GM10847 (cell line): ENCODE data around the gene ARID1B.

Experiments
- POLR2A ChIP-seq: IDR thresholded peaks from 2 replicates; pipeline ENCODE4 v1.6.1; 2011; ENCODE audit not compliant: insufficient read length; ENCODE audit errors: extremely low read depth

ARID1B gene

GRCh38 chr6:156825475-156825874 lies 48.3 kb downstream of the ARID1B start:
- no peak for TF ChIP-seq POLR2A

GRCh38 chr6:156826290-156826955 lies 49.2 kb downstream of the ARID1B start:
- TF ChIP-seq POLR2A, result no peak

- no peak for TF ChIP-seq POLR2A
Measured at GRCh38 chr6:156827382-156827781, 50.2 kb downstream of the ARID1B start.

GRCh38 chr6:156828280-156828703 lies 51.1 kb downstream of the ARID1B start:
- TF ChIP-seq POLR2A, result no peak

- TF ChIP-seq POLR2A, result no peak
Measured at GRCh38 chr6:156830126-156830525, 52.9 kb downstream of the ARID1B start.

- TF ChIP-seq POLR2A, result no peak
Measured at GRCh38 chr6:156832231-156832647, 55.1 kb downstream of the ARID1B start.

GRCh38 chr6:156832669-156833068 lies 55.5 kb downstream of the ARID1B start:
- no peak for TF ChIP-seq POLR2A

- no peak for TF ChIP-seq POLR2A
Measured at GRCh38 chr6:156833755-156834154, 56.6 kb downstream of the ARID1B start.

- no peak for TF ChIP-seq POLR2A
Measured at GRCh38 chr6:156839129-156839528, 62.0 kb downstream of the ARID1B start.

GRCh38 chr6:156839591-156840001 lies 62.4 kb downstream of the ARID1B start:
- TF ChIP-seq POLR2A, result no peak

GRCh38 chr6:156840136-156840535 lies 63.0 kb downstream of the ARID1B start:
- no peak for TF ChIP-seq POLR2A

GRCh38 chr6:156840606-156841005 lies 63.4 kb downstream of the ARID1B start:
- no peak for TF ChIP-seq POLR2A

- TF ChIP-seq POLR2A, result no peak
Measured at GRCh38 chr6:156841508-156841907, 64.3 kb downstream of the ARID1B start.

- no peak for TF ChIP-seq POLR2A
Measured at GRCh38 chr6:156842598-156843250, 65.5 kb downstream of the ARID1B start.

- TF ChIP-seq POLR2A, result no peak
Measured at GRCh38 chr6:156844089-156844488, 66.9 kb downstream of the ARID1B start.

GRCh38 chr6:156845454-156846155 lies 68.4 kb downstream of the ARID1B start:
- TF ChIP-seq POLR2A, result no peak
